Natural killer cell (primary cell): ENCODE results near the gene TNFAIP2. TPM values are rescaled to one million over a fixed set of nuclear protein-coding genes. Genes with fewer than 3 reads are reported as not detected.

Experiments
- ATAC-seq, 3 donors: fragments of 150-1000 bp in 2 of 3; fragments of 200-7000 bp in 1 of 3; cut with Tn5 transposase; 1 replicate in 1 of 3; 2 replicates in 2 of 3; pipeline ENCODE4 v1.10.0; 2021; ENCODE audit warnings: mild to moderate bottlenecking in 2 of 3, moderate library complexity in 2 of 3
- DNase-seq, 2 donors: peaks; one replicate each; pipeline versions ENCODE4 v3.0.0 to v3.0.0-alpha.2; 2013 to 2021; ENCODE audit warnings: mixed read lengths in 1 of 2
- H3K27ac ChIP-seq: one replicate; pipeline ENCODE4 v1.5.1; 2013; ENCODE audit warnings: mild to moderate bottlenecking, low read length
- H3K27me3 ChIP-seq: one replicate; pipeline ENCODE4 v1.6.1; 2013; ENCODE audit warnings: low read length; ENCODE audit not compliant: control insufficient read depth, insufficient read depth
- H3K36me3 ChIP-seq: one replicate; pipeline ENCODE4 v1.6.1; 2013; ENCODE audit warnings: low read length; ENCODE audit not compliant: control insufficient read depth, insufficient read depth
- H3K4me1 ChIP-seq: one replicate; pipeline ENCODE4 v1.6.1; 2013; ENCODE audit warnings: low read length; ENCODE audit not compliant: control insufficient read depth, insufficient read depth
- H3K4me3 ChIP-seq: one replicate; pipeline ENCODE4 v1.5.1; 2013; ENCODE audit warnings: low read length
- H3K9me3 ChIP-seq: one replicate; pipeline ENCODE4 v1.6.1; 2013; ENCODE audit warnings: low read length; ENCODE audit not compliant: control insufficient read depth, insufficient read depth
- H3K27ac Mint-ChIP-seq, 2 donors: one replicate each; pipeline ENCODE4 v1.8.0; 2022; ENCODE audit warnings: mild to moderate bottlenecking in 2 of 2, mixed read lengths in 2 of 2, moderate library complexity in 1 of 2
- H3K27me3 Mint-ChIP-seq, 2 donors: one replicate each; pipeline ENCODE4 v1.8.0; 2022; ENCODE audit warnings: low read depth in 2 of 2, mixed read lengths in 2 of 2
- H3K36me3 Mint-ChIP-seq: one replicate; pipeline ENCODE4 v1.8.0; 2022; ENCODE audit warnings: mixed read lengths
- H3K4me1 Mint-ChIP-seq, 2 donors: one replicate each; pipeline ENCODE4 v1.8.0; 2022; ENCODE audit warnings: mixed read lengths in 2 of 2
- H3K4me3 Mint-ChIP-seq: one replicate; pipeline ENCODE4 v1.8.0; 2022; ENCODE audit warnings: mild to moderate bottlenecking, moderate library complexity, mixed read lengths
- H3K9me3 Mint-ChIP-seq, 2 donors: one replicate each; pipeline ENCODE4 v1.8.0; 2022; ENCODE audit warnings: mixed read lengths in 2 of 2
- CTCF ChIP-seq: fragments of 200-600 bp; IDR thresholded peaks from one replicate; pipeline ENCODE4 v1.8.0; 2022; ENCODE audit warnings: antibody characterized with exemption
- WGBS: methylation state at CpG from one replicate; pipeline ENCODE4 v1.1.7; 2013; ENCODE audit warnings: missing lambda C conversion rate; ENCODE audit not compliant: insufficient coverage; 5-methylcytosine and 5-hydroxymethylcytosine counted together
- intact Hi-C: fragments of 100-400 bp; cut with micrococcal nuclease; formaldehyde crosslinking; loops from one replicate; pipeline ENCODE4 v1.14.2; 2022
- total RNA-seq, 4 donors: library from RNA; stranded (reverse); fragments of 120-200 nt in 1 of 4; gene quantifications; one replicate each; pipeline versions ENCODE4 v1.2.3 to v1.2.4, GENCODE V29; 2013 to 2022

TNFAIP2 gene
- total RNA-seq, 3 donors from 2014 or later (not counting 1 experiment from before 2014, with no cell fraction given): 14.2 to 89.8 (median 50.1) TPM

GRCh38 chr14:103087343-103087835, 35.9 kb upstream of the TNFAIP2 start:
- intact Hi-C loops: no loop called here
- Mint-ChIP-seq H3K9me3 (no peaks in the 10 kb centered on the region), H3K27me3 (peaks cover 0 to 6% of the 10 kb centered on the region in 2 donors), H3K4me1 (peaks cover 0 to 5% of the 10 kb centered on the region in 2 donors), H3K4me3 (no peak overlapping the region), H3K36me3 (no peaks in the 10 kb centered on the region), H3K27ac (no peak overlapping the region)
- no peak overlapping the region for H3K27ac ChIP-seq
- peaks cover 17% of the 10 kb centered on the region for H3K4me1 ChIP-seq
- WGBS: 82% methylated on average over 13 of the region's 13 CpGs
- H3K27me3 ChIP-seq: peaks cover 6% of the 10 kb centered on the region
- no peaks in the 10 kb centered on the region for H3K9me3 ChIP-seq
- no peak for ATAC-seq
- no peak for TF ChIP-seq CTCF
- no peak for DNase-seq
- no peak overlapping the region for H3K4me3 ChIP-seq
- no peaks in the 10 kb centered on the region for H3K36me3 ChIP-seq

- peaks cover 0 to 5% of the 10 kb centered on the region in 2 donors for H3K4me1 Mint-ChIP-seq
- 92% methylated on average over 6 of the region's 6 CpGs for WGBS
- no peak overlapping the region for H3K4me3 ChIP-seq
- H3K36me3 ChIP-seq: no peaks in the 10 kb centered on the region
- peaks cover 0 to 6% of the 10 kb centered on the region in 2 donors for H3K27me3 Mint-ChIP-seq
- peaks cover 6% of the 10 kb centered on the region for H3K27me3 ChIP-seq
- H3K9me3 Mint-ChIP-seq: no peaks in the 10 kb centered on the region
- no peak for DNase-seq
- intact Hi-C loops: no loop called here
- peaks cover 17% of the 10 kb centered on the region for H3K4me1 ChIP-seq
- TF ChIP-seq CTCF: no peak
- no peaks in the 10 kb centered on the region for H3K9me3 ChIP-seq
- ATAC-seq: no peak
- H3K27ac ChIP-seq: no peak overlapping the region
- H3K27ac Mint-ChIP-seq: no peak overlapping the region
- H3K4me3 Mint-ChIP-seq: no peak overlapping the region
- H3K36me3 Mint-ChIP-seq: no peaks in the 10 kb centered on the region
Measured at GRCh38 chr14:103088921-103089320, 34.3 kb upstream of the TNFAIP2 start.

GRCh38 chr14:103089386-103090335, 33.6 kb upstream of the TNFAIP2 start:
- intact Hi-C loops: loop anchor here (5.0 to 10.0 kb wide), 2 partner anchors 312 to 395 kb away; partner anchors contain the start of gene TRAF3
- no peaks in the 10 kb centered on the region for H3K36me3 Mint-ChIP-seq
- H3K4me3 ChIP-seq: no peak overlapping the region

More at GRCh38 chr14:103089386-103090335, 33.6 kb upstream of the TNFAIP2 start:
- Histone ChIP-seq H3K27me3 (peaks cover 6% of the 10 kb centered on the region), H3K36me3 (no peaks in the 10 kb centered on the region), H3K9me3 (no peaks in the 10 kb centered on the region), H3K27ac (no peak overlapping the region), H3K4me1 (peaks cover 19% of the 10 kb centered on the region)
- no peak overlapping the region for H3K27ac Mint-ChIP-seq
- WGBS: 88% methylated on average over 28 of the region's 28 CpGs
- H3K9me3 Mint-ChIP-seq: no peaks in the 10 kb centered on the region
- no peak for TF ChIP-seq CTCF
- peaks cover 0 to 3% of the 10 kb centered on the region in 2 donors for H3K27me3 Mint-ChIP-seq
- DNase-seq (no peak), ATAC-seq (no peak)
- peaks cover 0 to 5% of the 10 kb centered on the region in 2 donors for H3K4me1 Mint-ChIP-seq
- H3K4me3 Mint-ChIP-seq: no peak overlapping the region
